GM19023 (cell line): Measurements from ENCODE around the gene CBFA2T3.
"Not testable (repeated sequence)": the region's sequence is repeated elsewhere in the genome, so short reads cannot be mapped to it uniquely, and the experiment has no call there.

Experiments used
- ATAC-seq: cut with Tn5 transposase; IDR thresholded peaks from one replicate; pipeline ENCODE4 v1.9.1; 2021; ENCODE audit warnings: mild to moderate bottlenecking, moderate library complexity; ENCODE audit not compliant: unreplicated experiment

CBFA2T3 gene

DNA sequence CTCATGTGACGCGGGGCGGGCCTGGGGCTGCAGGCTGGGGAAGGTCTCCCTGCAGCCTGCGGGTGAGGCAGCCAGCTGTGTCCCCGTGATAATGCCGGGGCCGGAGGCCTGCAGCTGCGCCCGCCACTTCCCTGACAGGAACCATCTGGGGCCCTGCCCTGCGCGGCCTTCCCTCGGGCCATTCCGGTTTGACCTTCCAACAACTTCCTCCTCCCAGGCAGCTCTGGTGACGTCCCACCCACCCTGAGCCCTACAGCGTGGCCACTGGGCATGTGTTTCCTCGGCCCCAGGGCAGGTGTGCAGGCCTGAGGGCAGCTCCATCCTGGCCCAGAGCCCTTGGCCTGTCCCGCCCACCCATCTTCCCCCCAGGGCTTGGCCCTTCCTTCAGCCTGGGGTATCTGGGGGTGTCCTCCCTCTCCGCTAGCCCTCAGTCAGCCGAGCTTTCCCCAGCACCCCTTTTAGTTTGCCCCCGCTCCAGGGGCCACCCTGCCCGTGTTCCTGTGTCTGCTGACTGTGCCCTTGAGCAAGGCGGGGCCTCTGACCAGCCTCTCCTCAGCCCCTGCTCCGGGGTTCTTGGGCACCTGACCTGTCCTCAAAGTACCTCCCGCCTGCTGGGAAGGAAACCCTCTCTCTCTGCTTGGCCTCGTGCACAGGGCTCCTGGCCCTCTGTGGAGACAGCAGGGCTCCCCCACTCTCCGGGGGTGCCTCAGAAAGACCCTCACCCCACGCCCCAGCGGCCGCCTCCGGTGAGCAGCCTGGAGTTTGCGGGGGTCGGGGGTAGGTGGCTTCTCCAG lies at the start of gene CBFA2T3:
CBFA2T3 (minus strand) TSS at position 190 of the 794 bp plus-strand sequence. CDS start 400 bp downstream, outside the sequence.
- no peak for ATAC-seq

DNA sequence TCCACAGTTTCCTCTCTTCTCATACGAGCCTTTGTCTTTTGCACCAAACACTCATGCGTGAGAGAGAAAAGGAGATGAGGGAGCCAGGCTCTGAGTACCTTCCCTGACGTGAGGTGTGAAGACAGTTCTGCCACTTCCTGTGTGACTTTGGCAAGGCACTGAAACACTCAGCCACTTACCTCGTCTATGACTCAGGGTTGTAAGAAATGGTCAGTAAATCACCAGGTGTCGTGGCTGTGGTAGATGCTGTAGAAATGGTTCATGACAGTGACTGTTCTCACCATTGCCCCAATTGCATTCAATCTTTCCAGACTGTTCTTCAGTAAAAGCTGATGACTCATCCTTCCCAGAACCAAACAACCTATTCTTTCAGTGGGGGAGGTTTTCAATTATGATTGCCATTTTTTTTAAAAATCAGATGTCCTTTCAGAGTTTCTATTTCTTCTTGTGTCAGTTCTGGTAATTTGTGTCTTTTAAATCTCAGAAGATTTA lies 49.2 kb upstream of the CBFA2T3 start:
- ATAC-seq, result no peak

DNA sequence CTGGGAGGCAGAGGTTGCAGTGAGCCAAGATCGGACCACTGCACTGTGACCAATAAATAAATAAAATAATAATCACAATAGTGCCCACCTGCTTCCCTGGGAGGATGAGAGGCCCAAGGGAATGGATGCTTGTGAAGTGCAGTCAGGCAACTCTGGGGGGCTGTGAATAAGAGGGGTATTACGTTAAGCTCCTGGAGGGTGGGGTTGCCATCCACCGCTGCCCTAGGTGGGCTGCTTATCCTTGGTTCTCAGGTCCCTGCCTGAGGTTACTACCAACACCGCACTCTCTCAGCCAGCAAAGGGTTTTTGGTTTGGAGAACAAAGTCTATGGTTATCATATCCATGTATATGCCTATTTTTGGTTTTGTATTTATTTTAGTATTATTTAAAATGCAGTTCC lies 48.6 kb upstream of the CBFA2T3 start:
- ATAC-seq, result no peak

DNA sequence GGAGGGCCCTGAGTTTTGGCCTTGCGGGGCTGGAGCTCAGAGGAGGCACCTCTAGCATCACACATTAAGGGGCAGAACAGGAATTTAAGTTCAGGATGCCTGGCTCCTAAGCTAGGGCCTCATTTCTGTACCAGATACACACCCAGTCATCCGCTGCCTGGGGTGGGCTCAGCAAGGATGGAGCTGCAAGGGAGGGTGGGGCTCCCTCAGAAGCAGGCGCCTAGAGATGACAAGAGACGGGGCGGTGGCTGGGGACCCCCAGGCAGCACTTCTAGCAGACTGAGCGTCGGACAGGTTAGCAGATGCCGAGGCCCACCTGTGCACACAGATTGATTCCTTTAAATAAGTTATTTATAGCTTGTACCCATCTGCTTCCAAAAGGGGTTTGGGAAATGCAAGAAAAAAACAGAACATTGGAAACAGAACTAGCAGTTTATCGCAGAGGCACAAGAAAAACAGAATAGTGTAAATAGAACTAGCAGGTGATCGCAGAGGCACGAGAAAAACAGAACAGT lies 47.6 kb upstream of the CBFA2T3 start:
- ATAC-seq, result no peak

DNA sequence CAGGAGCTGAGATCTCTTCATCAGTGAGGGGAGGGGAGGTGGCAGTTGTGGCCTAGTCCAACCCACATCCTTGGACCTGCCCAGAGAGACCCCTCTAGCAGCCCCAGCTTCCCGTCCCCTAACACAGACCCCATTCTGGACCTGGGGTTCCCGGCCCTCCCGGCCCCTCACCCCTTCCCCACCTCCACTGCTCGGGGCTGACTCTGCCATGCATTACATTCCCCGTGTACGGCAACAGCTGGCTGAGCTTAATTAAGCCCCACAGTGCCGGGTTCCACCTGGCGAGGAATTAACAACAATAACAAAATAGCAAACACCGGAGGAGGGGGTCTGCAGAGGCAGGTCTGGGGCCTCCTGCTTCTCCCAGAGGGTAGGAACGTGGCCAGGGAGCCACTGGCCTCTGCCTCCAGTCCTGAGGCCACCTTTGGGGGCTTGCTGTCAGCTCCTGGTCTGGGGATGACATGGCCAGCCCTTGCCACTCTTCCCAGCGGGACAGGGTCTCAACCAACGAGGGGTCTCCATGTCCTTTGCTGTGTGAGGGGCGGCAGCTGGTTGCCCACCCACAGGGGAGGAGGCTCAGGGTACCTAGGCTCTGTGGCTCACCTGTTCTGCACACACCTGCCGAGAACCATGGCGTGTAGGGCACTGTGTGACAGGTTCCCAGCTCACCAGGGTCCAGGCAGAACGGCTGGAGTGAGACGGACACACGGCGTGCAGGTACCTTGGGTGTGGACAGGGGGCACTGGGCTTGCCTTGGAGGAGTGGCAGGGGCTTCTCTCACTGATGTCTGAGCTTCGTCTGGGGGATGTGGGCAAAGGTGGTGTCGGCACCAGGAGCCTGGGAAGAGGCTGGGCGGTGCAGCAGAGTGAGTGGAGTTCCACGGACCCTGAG lies 46.9 kb upstream of the CBFA2T3 start:
- no peak for ATAC-seq

DNA sequence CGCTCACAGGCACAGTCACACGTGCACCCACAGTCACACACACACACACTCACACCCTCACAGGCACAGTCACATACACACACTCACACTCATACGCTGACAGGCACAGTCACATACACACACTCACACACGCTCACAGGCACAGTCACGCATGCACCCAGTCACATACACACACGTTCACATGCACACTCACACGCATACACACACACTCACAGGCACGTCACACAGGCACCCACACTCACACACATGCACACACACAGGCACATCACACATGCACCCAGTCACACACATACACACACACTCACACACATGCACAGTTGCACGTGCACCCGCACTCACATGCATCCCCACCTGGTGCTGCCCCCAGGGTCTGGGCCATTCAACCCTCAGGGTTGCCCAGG lies 46.1 kb upstream of the CBFA2T3 start:
- no peak for ATAC-seq

DNA sequence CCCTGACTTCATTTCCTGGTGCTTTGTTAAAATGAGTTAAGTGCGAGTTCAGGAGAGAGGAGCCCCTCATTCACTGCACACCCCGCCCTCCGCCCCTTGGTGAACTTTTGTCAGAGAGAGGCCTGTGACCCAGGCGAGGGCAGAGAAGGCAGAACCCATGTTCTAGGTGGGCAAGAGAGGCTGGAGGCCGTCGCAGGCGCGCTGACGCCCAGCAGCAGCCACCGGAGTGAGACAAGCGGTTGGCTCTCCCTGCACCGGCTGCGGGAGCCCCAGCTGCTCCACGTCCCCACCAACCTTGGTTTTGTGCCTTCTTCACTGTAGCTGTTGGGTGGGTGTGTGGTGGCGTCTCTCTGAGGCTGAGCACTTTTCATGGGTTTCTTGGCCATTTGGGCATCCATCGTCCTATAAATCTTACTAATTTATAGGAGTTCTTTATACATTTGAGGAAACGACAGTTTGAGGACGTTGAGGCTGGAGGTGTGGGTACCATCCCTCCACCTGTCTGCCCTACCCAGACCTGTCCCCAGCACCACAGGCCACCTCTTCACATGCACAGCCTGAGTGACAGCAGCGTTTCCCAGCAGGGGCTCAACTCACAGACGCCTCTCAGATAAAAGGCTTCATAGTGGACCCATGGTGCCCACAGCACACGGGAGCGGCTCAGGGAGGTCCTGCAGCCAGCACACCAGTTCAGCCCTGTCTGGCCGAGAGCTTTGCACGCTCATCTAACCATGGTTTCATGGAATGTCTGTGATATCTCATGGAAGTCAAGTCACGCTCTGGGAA lies 45.2 kb upstream of the CBFA2T3 start:
- no peak for ATAC-seq

DNA sequence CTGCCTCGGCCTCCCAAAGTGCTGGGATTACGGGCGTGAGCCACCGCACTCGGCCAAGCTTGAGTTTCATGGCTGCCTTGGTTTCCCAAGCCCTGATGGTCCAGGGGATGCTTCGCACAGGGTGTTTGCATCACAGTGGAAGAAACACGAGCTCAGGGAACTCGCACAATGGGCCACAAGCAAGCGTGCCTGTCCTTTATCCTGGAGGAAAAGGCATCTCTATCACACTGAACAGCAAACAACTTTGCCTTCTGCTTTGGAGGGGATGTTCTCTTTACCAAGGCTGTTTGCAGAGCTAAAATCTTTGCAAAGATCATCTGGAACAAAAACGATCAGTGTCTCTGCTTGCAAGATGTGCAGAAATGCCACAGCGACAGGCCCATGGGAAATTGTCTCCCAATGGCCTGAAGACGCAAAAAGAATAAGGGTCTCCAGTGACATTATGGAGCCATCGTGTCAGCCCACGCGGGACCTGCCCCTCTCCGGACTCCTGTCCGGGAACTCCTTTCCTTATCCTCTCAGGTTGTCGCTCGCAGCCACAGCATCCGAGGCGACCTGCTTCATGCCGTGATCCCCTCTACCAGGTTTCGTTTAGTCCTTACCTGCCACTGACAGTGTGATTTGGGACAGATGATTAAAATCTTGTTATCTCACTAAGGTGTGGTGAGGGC lies 44.1 kb upstream of the CBFA2T3 start:
- ATAC-seq, result no peak

DNA sequence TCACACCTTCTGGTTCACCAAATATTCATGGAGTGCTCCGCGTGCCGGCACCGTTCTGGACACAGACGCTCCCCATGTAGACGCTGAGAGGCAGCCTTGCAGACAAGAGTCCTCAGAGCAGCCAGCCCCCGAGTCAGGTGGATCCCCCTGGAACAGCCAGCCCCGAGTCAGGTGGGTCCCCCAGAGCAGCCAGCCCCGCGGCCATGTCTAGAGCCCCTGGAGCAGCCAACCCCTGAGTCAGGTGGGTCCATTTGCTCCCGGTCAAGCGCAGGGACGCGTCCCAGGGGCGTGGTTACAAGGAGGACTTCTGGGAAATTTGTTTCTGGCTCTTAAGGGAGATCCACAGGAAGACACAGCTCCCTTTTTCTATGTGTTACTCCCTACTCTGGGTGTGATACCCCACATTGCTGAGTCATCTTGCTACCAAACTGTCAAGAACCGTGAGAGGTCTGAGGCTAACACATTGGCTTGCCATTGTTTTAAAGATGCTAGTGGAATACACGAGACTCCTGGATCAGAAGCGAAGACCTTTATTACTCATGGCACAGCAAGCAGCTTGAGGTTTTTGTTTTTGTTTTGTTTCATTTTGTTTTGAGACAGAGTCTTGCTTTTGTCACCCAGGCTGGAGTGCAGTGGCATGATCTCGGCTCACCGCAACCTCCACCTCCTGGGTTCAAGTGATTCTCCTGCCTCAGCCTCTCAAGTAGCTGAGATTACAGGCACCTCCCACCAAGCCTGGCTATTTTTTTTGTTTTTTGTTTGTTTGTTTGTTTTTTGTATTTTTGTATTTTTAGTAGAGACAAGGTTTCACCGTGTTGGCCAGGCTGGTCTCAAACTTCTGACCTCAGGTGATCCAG lies 43.3 kb upstream of the CBFA2T3 start:
- no peak for ATAC-seq

DNA sequence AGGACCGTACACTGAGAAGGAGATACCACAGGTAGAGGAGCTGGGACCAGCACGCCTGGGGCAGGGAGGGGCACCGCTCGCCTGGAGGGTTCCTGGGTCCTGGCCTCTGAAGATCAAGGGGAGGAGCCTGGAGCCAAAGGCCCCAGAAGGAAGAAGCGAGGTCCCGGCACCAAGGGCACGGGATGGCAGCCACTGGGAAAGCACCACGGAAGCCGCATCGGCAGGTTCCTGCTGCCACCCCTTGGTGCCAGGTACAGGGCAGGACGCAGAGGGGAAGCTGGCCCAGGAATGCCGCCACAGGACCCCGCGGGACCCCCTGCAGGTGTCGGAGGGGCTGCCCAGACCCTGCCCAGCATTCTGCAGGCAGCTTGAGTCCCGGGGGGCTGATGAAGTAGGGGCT lies 42.5 kb upstream of the CBFA2T3 start:
- ATAC-seq, result no peak

DNA sequence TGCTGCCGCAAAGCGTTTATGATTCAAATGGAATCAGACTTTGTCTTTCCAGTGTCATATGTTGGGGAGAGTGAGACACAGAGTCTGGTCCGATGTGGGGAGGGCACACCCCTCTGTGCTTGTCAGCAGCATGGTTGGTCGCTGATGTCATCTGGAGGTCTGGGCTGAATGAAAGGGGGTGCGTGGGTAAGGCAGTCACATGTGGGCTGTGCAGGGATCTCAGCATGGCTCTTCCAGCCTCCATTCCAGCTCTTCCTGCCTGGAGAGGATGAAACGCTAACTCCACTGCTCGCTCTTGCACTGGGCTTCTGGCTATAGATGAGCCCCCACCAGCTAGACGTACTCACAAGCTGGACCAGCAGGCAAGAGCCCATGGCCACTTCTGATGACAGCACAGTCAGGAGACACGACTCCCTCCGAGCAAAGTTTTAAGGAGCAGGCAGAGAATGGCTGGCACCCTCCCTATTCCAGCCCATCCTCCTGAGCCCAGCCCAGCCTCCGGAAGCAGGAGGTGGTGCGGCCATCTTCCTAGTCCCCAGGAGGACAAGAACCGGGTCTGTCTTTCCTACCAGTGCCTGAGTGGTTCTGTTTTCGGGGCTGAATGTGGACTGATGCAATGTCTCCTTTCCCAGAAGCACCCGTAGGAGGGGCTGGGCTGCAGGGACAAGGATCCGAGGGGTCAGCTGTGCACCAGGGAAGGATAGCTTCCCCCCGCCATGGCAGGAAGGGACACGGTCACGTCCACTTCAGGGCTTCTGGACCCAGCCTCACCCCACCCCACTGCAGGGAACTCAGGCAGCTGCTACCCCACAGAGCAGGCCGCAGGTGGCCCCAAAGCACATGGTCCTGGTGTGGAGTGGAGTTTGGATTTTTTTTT lies 41.5 kb upstream of the CBFA2T3 start:
- ATAC-seq, result no peak

DNA sequence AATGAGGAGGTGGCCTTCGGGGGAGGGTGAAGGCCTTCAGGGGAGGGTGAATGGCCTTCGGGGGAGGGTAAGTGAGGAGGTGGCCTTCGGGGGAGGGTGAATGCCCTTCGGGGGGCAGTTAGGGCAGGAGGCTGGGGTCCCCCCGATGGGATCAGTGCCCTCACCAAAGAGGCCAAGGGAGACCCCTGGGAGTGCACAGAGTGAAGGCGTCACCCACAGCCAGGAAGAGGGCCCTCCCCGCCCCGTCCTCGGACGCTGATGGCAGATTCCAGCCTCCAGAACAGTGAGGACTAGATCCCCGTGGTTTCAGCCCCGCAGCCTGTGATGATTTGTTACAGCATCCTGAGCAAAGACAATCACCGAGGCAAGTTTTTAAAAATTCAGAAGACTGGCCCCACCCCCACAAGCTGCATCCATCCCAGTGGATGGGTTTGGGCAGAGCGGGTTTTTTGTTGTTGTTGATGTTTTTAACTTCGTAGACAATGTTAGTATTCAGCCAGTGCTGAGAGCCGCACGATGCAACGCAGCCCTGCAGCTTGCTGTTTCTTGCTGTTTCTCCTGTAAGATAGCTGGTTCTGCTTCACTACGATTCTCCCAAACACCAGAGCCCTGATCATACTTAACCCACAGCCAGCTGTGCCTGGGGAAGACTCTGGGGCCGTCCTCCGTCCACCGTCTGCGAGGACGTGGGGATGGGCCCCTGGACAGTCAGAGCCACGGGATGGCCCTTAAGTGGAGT lies 40.7 kb upstream of the CBFA2T3 start:
- no peak for ATAC-seq

DNA sequence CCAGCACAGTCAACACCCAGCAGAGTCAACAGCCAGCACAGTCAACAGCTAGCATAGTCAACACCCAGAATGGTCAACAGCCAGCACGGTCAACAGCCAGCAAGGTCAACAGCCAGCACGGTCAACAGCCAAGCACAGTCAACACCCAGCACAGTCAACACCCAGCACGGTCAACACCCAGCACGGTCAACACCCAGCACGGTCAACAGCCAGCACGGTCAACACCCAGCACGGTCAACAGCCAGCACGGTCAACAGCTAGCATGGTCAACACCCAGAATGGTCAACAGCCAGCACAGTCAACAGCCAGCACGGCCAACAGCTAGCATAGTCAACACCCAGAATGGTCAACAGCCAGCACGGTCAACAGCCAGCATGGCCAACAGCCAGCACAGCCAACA lies 39.6 kb upstream of the CBFA2T3 start:
- ATAC-seq, result not testable (repeated sequence)

DNA sequence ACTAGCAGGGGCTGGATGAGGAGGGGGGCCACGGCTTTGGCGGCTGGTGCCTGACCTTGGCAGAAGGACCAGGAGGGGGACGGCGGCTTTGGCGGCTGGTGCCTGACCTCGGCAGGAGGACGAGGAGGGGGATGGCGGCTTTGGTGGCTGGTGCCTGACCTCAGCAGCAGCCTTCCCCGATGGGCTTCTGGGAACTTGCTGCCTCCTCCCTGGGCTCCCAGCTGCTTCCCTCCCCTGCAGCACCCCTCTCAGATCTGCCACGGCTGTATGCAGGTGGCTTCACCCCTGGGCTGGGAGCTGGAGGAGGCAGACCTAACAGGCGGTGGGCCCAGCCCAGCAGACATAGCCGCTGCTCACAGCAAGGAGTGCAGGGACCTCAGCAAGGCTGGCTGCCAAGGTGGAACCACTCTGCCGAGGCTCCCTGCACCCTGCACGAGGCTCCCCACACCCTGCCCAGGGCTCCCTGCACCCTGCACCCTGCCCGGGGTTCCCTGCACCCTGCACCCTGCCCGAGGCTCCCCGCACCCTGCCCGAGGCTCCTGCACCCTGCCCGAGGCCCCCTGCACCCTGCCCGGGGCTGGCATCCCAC lies 38.4 kb upstream of the CBFA2T3 start:
- no peak for ATAC-seq

DNA sequence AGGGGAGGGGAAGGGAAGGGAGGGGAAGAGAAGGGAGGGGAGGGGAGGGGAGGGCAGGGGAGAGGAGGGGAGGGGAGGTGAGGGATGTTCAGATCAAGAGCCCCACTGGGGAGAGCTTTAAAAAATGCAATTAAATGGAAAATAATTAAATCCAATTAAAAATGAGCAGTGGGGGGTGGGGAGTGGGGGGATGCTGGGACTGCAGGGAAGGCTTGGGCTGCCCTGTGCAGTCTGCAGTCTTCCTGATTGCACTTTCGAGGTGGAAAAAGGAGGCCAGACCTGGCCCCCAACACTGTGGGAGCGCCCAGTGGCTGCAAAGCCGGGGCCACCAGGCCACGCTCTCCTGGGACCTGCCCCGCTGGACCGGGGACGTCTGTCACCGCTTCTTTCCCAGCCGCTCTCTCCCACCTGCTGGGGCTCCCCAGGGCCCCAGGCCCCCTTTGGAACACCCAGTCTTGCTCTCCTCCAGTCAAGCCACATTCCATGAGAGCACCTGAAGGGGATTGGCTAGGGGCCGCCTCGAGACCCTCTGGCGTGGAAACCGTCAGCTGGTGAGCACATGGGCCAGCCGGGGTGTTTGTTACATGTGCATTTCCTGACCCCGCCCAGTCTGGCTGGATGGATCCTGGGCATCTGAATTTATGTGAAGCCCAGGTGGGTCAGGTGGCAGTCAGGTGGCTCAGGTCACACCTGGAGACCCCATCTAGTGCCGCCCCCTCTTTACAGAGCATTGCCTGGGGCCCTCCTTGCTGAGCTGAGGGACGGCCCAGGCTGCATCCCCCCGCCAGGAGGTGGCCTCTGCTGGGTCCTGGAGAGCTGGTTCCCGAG lies 37.6 kb upstream of the CBFA2T3 start:
- no peak for ATAC-seq

DNA sequence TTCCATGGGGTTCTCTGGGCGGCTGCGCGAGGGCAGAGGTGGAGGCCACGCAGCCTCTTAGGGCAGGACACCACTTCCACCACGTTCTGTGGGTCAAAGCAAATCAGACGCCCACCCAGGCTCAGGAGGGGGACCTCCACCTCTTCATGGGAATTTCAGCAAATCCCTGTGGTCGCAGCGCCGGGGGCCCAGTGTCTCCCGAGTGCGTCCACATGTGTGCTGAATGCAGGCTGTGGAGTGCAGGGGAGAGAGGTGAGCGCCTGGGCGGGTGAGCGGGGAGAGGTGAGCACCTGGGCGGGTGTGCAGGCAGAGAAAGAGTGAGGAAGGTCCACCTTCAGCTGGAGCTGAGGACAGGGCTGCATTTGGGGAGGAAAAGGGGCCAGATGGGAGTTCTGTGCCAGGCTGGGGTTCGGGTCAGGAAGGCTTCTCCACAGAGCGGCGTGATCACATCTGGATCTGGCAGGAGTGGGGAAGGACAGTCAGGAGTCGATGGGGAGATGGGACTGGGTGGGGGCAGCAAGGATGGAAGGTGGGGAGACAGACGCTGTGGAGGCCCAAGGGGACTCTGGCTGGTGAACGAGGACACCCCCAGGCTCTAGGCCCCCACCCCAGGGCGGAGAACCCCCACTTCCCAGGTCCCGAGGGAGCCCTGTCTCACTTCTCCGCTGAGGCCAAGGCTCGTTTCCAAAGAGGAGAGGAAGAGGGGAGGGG lies 36.8 kb upstream of the CBFA2T3 start:
- no peak for ATAC-seq
